Endodermal cell (in vitro differentiated cells): ENCODE data around the gene ARHGEF10L. TPM values are rescaled to one million over a fixed set of nuclear protein-coding genes. Genes with fewer than 3 reads are reported as not detected.
A peak's percentile ranks its signal among the peaks of the same experiment; 100 is the strongest.

ENCODE experiments used
- DNase-seq: peaks from one replicate; pipeline ENCODE4 v3.0.0-alpha.2; 2017
- H3K27ac ChIP-seq: 2 replicates; pipeline ENCODE4 v1.5.1; 2013; ENCODE audit warnings: mild to moderate bottlenecking, low read depth, low read length, moderate library complexity
- H3K27me3 ChIP-seq: 2 replicates; pipeline ENCODE4 v1.6.1; 2013; ENCODE audit warnings: mild to moderate bottlenecking, low read length, moderate library complexity; ENCODE audit not compliant: insufficient read depth, control insufficient read depth, poor library complexity, severe bottlenecking
- H3K36me3 ChIP-seq: 2 replicates; pipeline ENCODE4 v1.7.0; 2013; ENCODE audit warnings: mild to moderate bottlenecking, low read length, moderate library complexity; ENCODE audit not compliant: control insufficient read depth, insufficient read depth
- H3K4me1 ChIP-seq: one replicate; pipeline ENCODE4 v1.7.0; 2013; ENCODE audit warnings: low read length; ENCODE audit not compliant: control insufficient read depth, insufficient read depth
- H3K4me3 ChIP-seq: 2 replicates; pipeline ENCODE4 v1.5.1; 2013; ENCODE audit warnings: mild to moderate bottlenecking, low read length, moderate library complexity
- H3K9ac ChIP-seq: 2 replicates; pipeline ENCODE4 v1.6.1; 2013; ENCODE audit warnings: mild to moderate bottlenecking, low read length, moderate library complexity; ENCODE audit not compliant: poor library complexity, severe bottlenecking; ENCODE audit errors: extremely low read depth
- H3K9me3 ChIP-seq: 2 replicates; pipeline ENCODE4 v1.6.1; 2013; ENCODE audit warnings: mild to moderate bottlenecking, low read length, moderate library complexity; ENCODE audit not compliant: control insufficient read depth
- H3K27ac Mint-ChIP-seq: 2 replicates; pipeline ENCODE4 v1.8.0; 2020; ENCODE audit warnings: mixed read lengths
- H3K27me3 Mint-ChIP-seq: 2 replicates; pipeline ENCODE4 v1.8.0; 2021; ENCODE audit warnings: mild to moderate bottlenecking, mixed read lengths; ENCODE audit not compliant: insufficient read depth
- H3K36me3 Mint-ChIP-seq: 2 replicates; pipeline ENCODE4 v1.8.0; 2020; ENCODE audit warnings: low read depth, mixed read lengths
- H3K4me1 Mint-ChIP-seq: 2 replicates; pipeline ENCODE4 v1.8.0; 2020; ENCODE audit warnings: mixed read lengths
- H3K4me3 Mint-ChIP-seq: 2 replicates; pipeline ENCODE4 v1.8.0; 2020; ENCODE audit warnings: mild to moderate bottlenecking, moderate library complexity, mixed read lengths
- H3K9me3 Mint-ChIP-seq: 2 replicates; pipeline ENCODE4 v1.8.0; 2020; ENCODE audit warnings: mild to moderate bottlenecking, mixed read lengths
- WGBS, 2 experiments: methylation state at CpG; one replicate each; pipeline versions ENCODE4 v1.1.5 to v1.1.7; 2013; ENCODE audit warnings: missing lambda C conversion rate in 2 of 2, mixed read lengths in 1 of 2; ENCODE audit not compliant: insufficient coverage in 1 of 2, insufficient read length in 1 of 2; 5-methylcytosine and 5-hydroxymethylcytosine counted together
- total RNA-seq, 2 donors: library from RNA; stranded (reverse); fragmentation: NEBNext Ultra II Directional in 1 of 2; extraction: Animal tissue kit (Norgen Biotek cat#: 25700) in 1 of 2; gene quantifications; 2 replicates in 1 of 2; 3 replicates in 1 of 2; pipeline ENCODE4 v1.2.1, GENCODE V29; 2021
- TF ChIP-seq, protein P1 (sequence below): fragments of 200-600 bp; sonication (generic); conservative IDR thresholded peaks from 2 replicates; pipeline ENCODE4 v1.5.0; 2021; ENCODE audit warnings: antibody characterized with exemption, mild to moderate bottlenecking

The ARHGEF10L gene
- total RNA-seq, 2 donors from 2014 or later, result 5.2 to 10.5 TPM

DNA sequence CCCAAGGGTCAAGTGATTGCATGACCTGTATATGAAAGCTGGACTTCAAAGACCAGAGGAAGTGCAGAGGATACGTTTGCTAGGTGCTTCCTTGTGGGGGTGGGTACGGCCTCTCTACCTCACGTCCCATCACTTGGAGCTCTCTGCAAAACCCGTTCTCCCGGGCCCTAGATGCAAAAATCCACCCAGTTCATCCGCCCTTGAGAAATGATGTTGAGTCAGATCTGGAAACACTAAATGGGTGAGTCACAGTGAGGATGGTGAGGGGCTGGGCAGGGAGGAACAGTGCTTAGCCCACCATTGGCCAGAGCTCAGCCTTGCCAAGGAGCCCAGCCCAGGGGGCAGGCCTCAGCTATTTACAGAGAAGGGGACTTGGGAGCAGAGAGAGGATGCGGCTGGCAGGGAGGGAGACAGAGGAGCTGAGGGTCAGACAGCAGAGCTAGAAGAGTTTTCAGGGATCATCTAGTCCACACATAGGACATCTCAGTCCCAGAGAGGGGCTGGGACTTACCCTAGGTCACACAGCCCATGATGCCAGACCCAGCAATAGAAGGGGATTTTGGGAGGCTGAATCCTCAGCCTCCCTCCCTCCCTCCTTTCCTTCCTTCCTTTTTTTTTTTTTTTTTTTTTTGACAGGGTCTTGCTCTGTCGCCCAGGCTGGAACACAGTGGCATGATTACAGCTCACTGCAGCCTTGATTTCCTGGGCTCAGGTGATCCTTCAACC lies 14.6 kb downstream of the ARHGEF10L start:
- no peak overlapping the region for H3K9ac ChIP-seq
- no peak overlapping the region for H3K4me3 ChIP-seq
- TF ChIP-seq, protein P1, sequence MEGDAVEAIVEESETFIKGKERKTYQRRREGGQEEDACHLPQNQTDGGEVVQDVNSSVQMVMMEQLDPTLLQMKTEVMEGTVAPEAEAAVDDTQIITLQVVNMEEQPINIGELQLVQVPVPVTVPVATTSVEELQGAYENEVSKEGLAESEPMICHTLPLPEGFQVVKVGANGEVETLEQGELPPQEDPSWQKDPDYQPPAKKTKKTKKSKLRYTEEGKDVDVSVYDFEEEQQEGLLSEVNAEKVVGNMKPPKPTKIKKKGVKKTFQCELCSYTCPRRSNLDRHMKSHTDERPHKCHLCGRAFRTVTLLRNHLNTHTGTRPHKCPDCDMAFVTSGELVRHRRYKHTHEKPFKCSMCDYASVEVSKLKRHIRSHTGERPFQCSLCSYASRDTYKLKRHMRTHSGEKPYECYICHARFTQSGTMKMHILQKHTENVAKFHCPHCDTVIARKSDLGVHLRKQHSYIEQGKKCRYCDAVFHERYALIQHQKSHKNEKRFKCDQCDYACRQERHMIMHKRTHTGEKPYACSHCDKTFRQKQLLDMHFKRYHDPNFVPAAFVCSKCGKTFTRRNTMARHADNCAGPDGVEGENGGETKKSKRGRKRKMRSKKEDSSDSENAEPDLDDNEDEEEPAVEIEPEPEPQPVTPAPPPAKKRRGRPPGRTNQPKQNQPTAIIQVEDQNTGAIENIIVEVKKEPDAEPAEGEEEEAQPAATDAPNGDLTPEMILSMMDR, result no peak
- H3K27ac ChIP-seq, result no peak overlapping the region
- H3K36me3 ChIP-seq, result no peaks in the 10 kb centered on the region
- Mint-ChIP-seq H3K36me3 (no peaks in the 10 kb centered on the region), H3K27ac (no peak overlapping the region), H3K4me3 (no peak overlapping the region), H3K9me3 (no peaks in the 10 kb centered on the region), H3K4me1 (peaks cover 16% of the 10 kb centered on the region), H3K27me3 (peaks cover 48% of the 10 kb centered on the region)
- H3K27me3 ChIP-seq, result no peaks in the 10 kb centered on the region
- no peaks in the 10 kb centered on the region for H3K9me3 ChIP-seq
- peaks cover 6% of the 10 kb centered on the region for H3K4me1 ChIP-seq
- WGBS, 2 experiments, result 92 to 97% methylated on average over 4 to 8 of the region's 8 CpGs
- DNase-seq, result peak; percentile 54

DNA sequence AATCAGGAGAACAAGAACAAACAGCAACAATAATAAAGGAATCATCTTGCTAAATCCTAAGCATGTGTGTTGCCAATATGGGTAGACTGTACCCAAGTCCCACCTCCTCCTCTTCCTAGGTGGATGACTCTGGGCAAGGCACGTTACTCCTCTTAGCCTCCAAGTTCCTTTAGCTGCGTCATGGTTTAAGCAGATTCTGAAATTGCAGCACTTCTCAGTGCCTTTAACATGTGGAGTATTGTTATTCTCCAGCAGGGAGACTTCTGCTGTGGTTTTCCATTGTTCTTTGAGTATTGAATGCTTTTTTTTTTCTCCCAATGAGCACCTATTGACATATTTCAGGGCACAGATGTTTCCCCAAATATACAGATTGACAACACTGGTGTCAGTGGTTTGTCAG lies 15.5 kb downstream of the ARHGEF10L start:
- TF ChIP-seq, protein P1, result no peak
- Mint-ChIP-seq H3K27ac (no peak overlapping the region), H3K36me3 (no peaks in the 10 kb centered on the region), H3K27me3 (peaks cover 42% of the 10 kb centered on the region), H3K9me3 (no peaks in the 10 kb centered on the region), H3K4me1 (peaks cover 14% of the 10 kb centered on the region), H3K4me3 (no peak overlapping the region)
- Histone ChIP-seq H3K4me3 (no peak overlapping the region), H3K9ac (no peak overlapping the region), H3K4me1 (peaks cover 6% of the 10 kb centered on the region), H3K27me3 (no peaks in the 10 kb centered on the region), H3K27ac (no peak overlapping the region), H3K36me3 (no peaks in the 10 kb centered on the region), H3K9me3 (no peaks in the 10 kb centered on the region)
- 91% methylated on average over 2 of the region's 2 CpGs; no CpG with 5 or more reads in 1 of the 2 experiments for WGBS, 2 experiments
- DNase-seq, result no peak

DNA sequence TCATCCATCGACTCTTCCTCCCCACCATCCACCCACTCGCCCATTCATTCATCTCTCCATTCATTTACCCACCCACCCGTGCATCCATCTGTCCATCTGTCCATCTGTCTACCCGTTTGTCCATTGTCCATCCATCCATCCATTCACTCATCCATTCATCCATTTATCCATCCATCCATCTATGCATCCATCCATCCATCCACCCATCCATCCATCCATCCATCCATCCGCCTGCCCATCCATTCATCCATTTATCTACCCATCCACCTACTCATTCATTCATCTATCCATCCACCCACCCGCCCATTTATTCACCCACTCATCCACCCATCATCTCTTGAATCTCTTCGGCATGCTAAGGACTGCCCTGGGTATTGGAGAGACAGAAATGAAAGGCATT lies 18.5 kb downstream of the ARHGEF10L start:
- Mint-ChIP-seq H3K4me3 (no peak overlapping the region), H3K27me3 (peaks cover 32% of the 10 kb centered on the region), H3K27ac (no peak overlapping the region), H3K36me3 (no peaks in the 10 kb centered on the region), H3K9me3 (no peaks in the 10 kb centered on the region), H3K4me1 (no peaks in the 10 kb centered on the region)
- TF ChIP-seq, protein P1, result no peak
- no peaks in the 10 kb centered on the region for H3K4me1 ChIP-seq
- H3K27me3 ChIP-seq, result no peaks in the 10 kb centered on the region
- no peak overlapping the region for H3K9ac ChIP-seq
- H3K4me3 ChIP-seq, result no peak overlapping the region
- no peak overlapping the region for H3K27ac ChIP-seq
- H3K9me3 ChIP-seq, result no peaks in the 10 kb centered on the region
- 87 to 93% methylated on average over 7 of the region's 7 CpGs for WGBS, 2 experiments
- no peaks in the 10 kb centered on the region for H3K36me3 ChIP-seq
- no peak for DNase-seq
